ENCODE data around the gene GLYATL3.

Gene GLYATL3

GRCh38 chr6:49549691-49550491 is 50.2 kb downstream of the GLYATL3 start:
- DNase-seq: no peak

GRCh38 chr6:49550492-49551077 is 50.9 kb downstream of the GLYATL3 start, which contains the start of gene C6orf141:
C6orf141 (plus strand) TSS chr6:49550668; CDS start chr6:49550793, 125 bp downstream.
- DNase-seq: peak; percentile 92

- peak; percentile 56 for DNase-seq
Observed at GRCh38 chr6:49551078-49551865, 51.5 kb downstream of the GLYATL3 start.

GRCh38 chr6:49551866-49552129 is 52.1 kb downstream of the GLYATL3 start:
- DNase-seq: no peak

GRCh38 chr6:49552596-49552995 is 52.9 kb downstream of the GLYATL3 start:
- DNase-seq: no peak

- DNase-seq: no peak
Observed at GRCh38 chr6:49553384-49553783, 53.7 kb downstream of the GLYATL3 start.

GRCh38 chr6:49555951-49556350 is 56.2 kb downstream of the GLYATL3 start:
- DNase-seq: no peak

GRCh38 chr6:49556429-49556837 is 56.7 kb downstream of the GLYATL3 start:
- peak; percentile 73 for DNase-seq

GRCh38 chr6:49557177-49557576 is 57.5 kb downstream of the GLYATL3 start:
- DNase-seq: no peak

GRCh38 chr6:49558238-49558637 is 58.5 kb downstream of the GLYATL3 start:
- DNase-seq: no peak

GRCh38 chr6:49563006-49563886 is 63.5 kb downstream of the GLYATL3 start:
- no peak for DNase-seq

- DNase-seq: no peak
Observed at GRCh38 chr6:49564552-49564951, 64.8 kb downstream of the GLYATL3 start.

GRCh38 chr6:49565261-49565660 is 65.5 kb downstream of the GLYATL3 start:
- DNase-seq: no peak

GRCh38 chr6:49565855-49566254 is 66.1 kb downstream of the GLYATL3 start:
- DNase-seq: no peak

- DNase-seq: no peak
Observed at GRCh38 chr6:49570474-49571079, 70.9 kb downstream of the GLYATL3 start.

- DNase-seq: no peak
Observed at GRCh38 chr6:49576618-49577017, 76.9 kb downstream of the GLYATL3 start.

Measured in NCI-H146 (cell line).